GM13976 (cell line): ENCODE measurements around the gene PPP1R9A.

Experiments used
- DNase-seq: peaks from one replicate; pipeline ENCODE4 v3.0.0; 2012; ENCODE audit warnings: low spot score
- in situ Hi-C: fragments of 300-500 bp; cut with MboI; formaldehyde crosslinking; loops from one replicate; pipeline ENCODE4 v1.12.0; 2022; ENCODE audit warnings: low sequenced_read_pairs, mixed read lengths, inconsistent platforms; ENCODE audit not compliant: unreplicated experiment
- TF ChIP-seq, protein P1 (sequence below): IDR thresholded peaks from 2 replicates; pipeline ENCODE4 v1.5.1; 2012; ENCODE audit warnings: borderline replicate concordance, mild to moderate bottlenecking; ENCODE audit not compliant: insufficient read depth; ENCODE audit errors: extremely low read depth, missing control alignments, control extremely low read depth

The PPP1R9A gene

GRCh38 chr7:95297041-95297440 lies 389.6 kb downstream of the PPP1R9A start:
- no peak for DNase-seq
- in situ Hi-C loops = no loop called here
- TF ChIP-seq, protein P1, sequence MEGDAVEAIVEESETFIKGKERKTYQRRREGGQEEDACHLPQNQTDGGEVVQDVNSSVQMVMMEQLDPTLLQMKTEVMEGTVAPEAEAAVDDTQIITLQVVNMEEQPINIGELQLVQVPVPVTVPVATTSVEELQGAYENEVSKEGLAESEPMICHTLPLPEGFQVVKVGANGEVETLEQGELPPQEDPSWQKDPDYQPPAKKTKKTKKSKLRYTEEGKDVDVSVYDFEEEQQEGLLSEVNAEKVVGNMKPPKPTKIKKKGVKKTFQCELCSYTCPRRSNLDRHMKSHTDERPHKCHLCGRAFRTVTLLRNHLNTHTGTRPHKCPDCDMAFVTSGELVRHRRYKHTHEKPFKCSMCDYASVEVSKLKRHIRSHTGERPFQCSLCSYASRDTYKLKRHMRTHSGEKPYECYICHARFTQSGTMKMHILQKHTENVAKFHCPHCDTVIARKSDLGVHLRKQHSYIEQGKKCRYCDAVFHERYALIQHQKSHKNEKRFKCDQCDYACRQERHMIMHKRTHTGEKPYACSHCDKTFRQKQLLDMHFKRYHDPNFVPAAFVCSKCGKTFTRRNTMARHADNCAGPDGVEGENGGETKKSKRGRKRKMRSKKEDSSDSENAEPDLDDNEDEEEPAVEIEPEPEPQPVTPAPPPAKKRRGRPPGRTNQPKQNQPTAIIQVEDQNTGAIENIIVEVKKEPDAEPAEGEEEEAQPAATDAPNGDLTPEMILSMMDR = no peak

- no peak for DNase-seq
- in situ Hi-C loops = no loop called here
- TF ChIP-seq, protein P1 = no peak
Measured at GRCh38 chr7:95298091-95298490, 390.7 kb downstream of the PPP1R9A start.

- TF ChIP-seq, protein P1 = no peak
- in situ Hi-C loops = no loop called here
- no peak for DNase-seq
Measured at GRCh38 chr7:95303013-95303905, 395.9 kb downstream of the PPP1R9A start.

GRCh38 chr7:95304990-95305389 lies 397.6 kb downstream of the PPP1R9A start:
- in situ Hi-C loops = no loop called here
- TF ChIP-seq, protein P1 = no peak
- no peak for DNase-seq

GRCh38 chr7:95309951-95310350 lies 402.6 kb downstream of the PPP1R9A start:
- DNase-seq = no peak
- in situ Hi-C loops = no loop called here
- TF ChIP-seq, protein P1 = no peak

GRCh38 chr7:95311389-95311788 lies 404.0 kb downstream of the PPP1R9A start:
- TF ChIP-seq, protein P1 = no peak
- DNase-seq = no peak
- in situ Hi-C loops = no loop called here
